ENCODE results near the gene LCN12. TPM values are rescaled to one million over a fixed set of nuclear protein-coding genes. Genes with fewer than 3 reads are reported as not detected.

The LCN12 gene
- polyA plus RNA-seq, 1 donor from 2014 or later: 2.9 TPM

DNA sequence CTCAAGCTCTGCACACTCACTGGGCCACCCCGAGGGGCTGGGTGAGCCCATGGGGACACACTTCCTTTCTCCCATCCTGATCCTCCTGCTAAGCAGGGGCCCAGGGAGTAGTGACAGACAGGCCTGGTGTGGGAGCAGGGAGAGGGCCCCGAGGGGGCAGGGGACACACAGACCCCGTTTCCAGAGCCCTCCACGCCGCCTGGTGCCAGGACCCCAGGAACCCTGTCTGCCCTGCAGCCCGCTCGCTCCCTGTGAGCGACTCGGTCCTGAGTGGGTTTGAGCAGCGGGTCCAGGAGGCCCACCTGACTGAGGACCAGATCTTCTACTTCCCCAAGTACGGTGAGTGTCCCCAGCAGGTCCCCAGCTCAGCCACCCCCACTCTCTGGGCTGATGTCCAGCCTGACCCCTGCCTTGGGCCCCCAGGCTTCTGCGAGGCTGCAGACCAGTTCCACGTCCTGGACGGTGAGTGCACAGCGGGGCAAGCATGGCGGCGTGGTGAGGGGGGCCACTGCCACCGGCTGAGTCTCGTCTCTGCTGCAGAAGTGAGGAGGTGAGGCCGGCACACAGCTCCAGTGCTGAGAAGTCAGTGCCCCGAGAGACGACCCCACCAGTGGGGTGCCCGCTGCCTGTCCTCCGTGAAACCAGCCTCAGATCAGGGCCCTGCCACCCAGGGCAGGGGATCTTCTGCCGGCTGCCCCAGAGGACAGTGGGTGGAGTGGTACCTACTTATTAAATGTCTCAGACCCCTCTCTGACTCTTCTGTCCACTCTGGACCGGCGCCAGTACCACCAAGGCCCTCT lies 5.6 kb upstream of the LCN12 start:
- TF ChIP-seq EP300 (conservative IDR thresholded peaks at IDR 0.05; ENCODE audit: poor library complexity, severe bottlenecking) (no peak), RAD21 (conservative IDR thresholded peaks at IDR 0.05) (no peak), CTCF (IDR thresholded peaks at IDR 0.05; ENCODE audit: poor library complexity, severe bottlenecking) (no peak), EZH2 (IDR thresholded peaks at IDR 0.05; ENCODE audit: borderline replicate concordance, insufficient read depth, low read length, poor library complexity, severe bottlenecking) (no peak), TAF1 (IDR thresholded peaks at IDR 0.05; ENCODE audit: low read depth) (no peak), REST (IDR thresholded peaks at IDR 0.05; ENCODE audit: borderline replicate concordance) (no peak), SMC3 (conservative IDR thresholded peaks at IDR 0.05; ENCODE audit: poor library complexity) (no peak), POLR2AphosphoS5 (IDR thresholded peaks at IDR 0.05) (no peak), MXI1 (conservative IDR thresholded peaks at IDR 0.05; ENCODE audit: poor library complexity, severe bottlenecking) (no peak)
- H3K9me2 ChIP-seq (ENCODE audit: insufficient read depth, low read length): no peaks in the 10 kb centered on the region
- H3K27ac ChIP-seq (ENCODE audit: low read length): no peak overlapping the region
- H3K36me3 ChIP-seq (ENCODE audit: insufficient read depth, low read length): no peaks in the 10 kb centered on the region
- H3K9ac ChIP-seq (ENCODE audit: low read length): no peak overlapping the region
- H3K9me3 ChIP-seq (ENCODE audit: low read length): no peaks in the 10 kb centered on the region
- peaks cover 8% of the 10 kb centered on the region for H3K79me2 ChIP-seq (replicated peaks; ENCODE audit: insufficient read depth, low read length)
- H4K20me1 ChIP-seq (ENCODE audit: insufficient read depth): no peaks in the 10 kb centered on the region
- no peak overlapping the region for H2AFZ ChIP-seq (ENCODE audit: low read depth, low read length)
- H3F3A ChIP-seq (ENCODE audit: insufficient read depth, low read length, poor library complexity, severe bottlenecking): no peaks in the 10 kb centered on the region
- no peak overlapping the region for H3K4me3 ChIP-seq (ENCODE audit: low read length)
- H3K27me3 ChIP-seq (ENCODE audit: insufficient read depth, low read depth, low read length): no peaks in the 10 kb centered on the region
- no peak overlapping the region for H3K4me2 ChIP-seq (ENCODE audit: low read length)

GRCh38 chr9:136947028-136947891 lies 4.8 kb upstream of the LCN12 start:
- H3K9me3 ChIP-seq (ENCODE audit: low read length): no peaks in the 10 kb centered on the region
- no peak overlapping the region for H3K9ac ChIP-seq (ENCODE audit: low read length)
- H3K79me2 ChIP-seq (replicated peaks; ENCODE audit: insufficient read depth, low read length): peaks cover 8% of the 10 kb centered on the region
- H3F3A ChIP-seq (ENCODE audit: insufficient read depth, low read length, poor library complexity, severe bottlenecking): no peaks in the 10 kb centered on the region
- no peak overlapping the region for H2AFZ ChIP-seq (ENCODE audit: low read depth, low read length)
- no peak overlapping the region for H3K27ac ChIP-seq (ENCODE audit: low read length)
- H3K4me2 ChIP-seq (ENCODE audit: low read length): no peak overlapping the region
- TF ChIP-seq EP300 (conservative IDR thresholded peaks at IDR 0.05; ENCODE audit: poor library complexity, severe bottlenecking) (no peak), RAD21 (conservative IDR thresholded peaks at IDR 0.05) (no peak), REST (IDR thresholded peaks at IDR 0.05; ENCODE audit: borderline replicate concordance) (no peak), CTCF (IDR thresholded peaks at IDR 0.05; ENCODE audit: poor library complexity, severe bottlenecking) (no peak), POLR2AphosphoS5 (IDR thresholded peaks at IDR 0.05) (no peak), SMC3 (conservative IDR thresholded peaks at IDR 0.05; ENCODE audit: poor library complexity) (no peak), TAF1 (IDR thresholded peaks at IDR 0.05; ENCODE audit: low read depth) (no peak), EZH2 (IDR thresholded peaks at IDR 0.05; ENCODE audit: borderline replicate concordance, insufficient read depth, low read length, poor library complexity, severe bottlenecking) (no peak)
- no peak overlapping the region for H3K4me3 ChIP-seq (ENCODE audit: low read length)
- H3K9me2 ChIP-seq (ENCODE audit: insufficient read depth, low read length): no peaks in the 10 kb centered on the region
- no peaks in the 10 kb centered on the region for H3K36me3 ChIP-seq (ENCODE audit: insufficient read depth, low read length)
- H3K27me3 ChIP-seq (ENCODE audit: insufficient read depth, low read depth, low read length): no peaks in the 10 kb centered on the region
- H4K20me1 ChIP-seq (ENCODE audit: insufficient read depth): no peaks in the 10 kb centered on the region

Data from neural cell (in vitro differentiated cells).